ENCODE data around the gene ACOT13.

GRCh38 chr6:24690593-24690992 lies 23.7 kb downstream of the ACOT13 start:
- TF ChIP-seq MAZ (IDR thresholded peaks at IDR 0.05; ENCODE audit: borderline replicate concordance, low read depth, low read length), result no peak
- TF ChIP-seq POLR2A (IDR thresholded peaks at IDR 0.05; ENCODE audit: low read depth, low read length), result no peak
- no peak for TF ChIP-seq CTCF (conservative IDR thresholded peaks at IDR 0.05; ENCODE audit: low read depth, low read length)
- TF ChIP-seq RFX5 (IDR thresholded peaks at IDR 0.05; ENCODE audit: low read depth, low read length), result no peak
- no peak for TF ChIP-seq USF2 (IDR thresholded peaks at IDR 0.05; ENCODE audit: low read depth, low read length)
- TF ChIP-seq ELK1 (IDR thresholded peaks at IDR 0.05; ENCODE audit: borderline replicate concordance, low read depth, low read length), result no peak
